HG03066 (cell line): ENCODE measurements around the gene MTTP.

ENCODE experiments used
- ATAC-seq: cut with Tn5 transposase; IDR thresholded peaks from one replicate; pipeline ENCODE4 v1.9.1; 2021; ENCODE audit warnings: low read depth; ENCODE audit not compliant: unreplicated experiment

MTTP gene

GRCh38 chr4:99664716-99665115 lies 90.1 kb downstream of the MTTP start:
- no peak for ATAC-seq

GRCh38 chr4:99665983-99666382 lies 91.4 kb downstream of the MTTP start:
- ATAC-seq = no peak

DNA sequence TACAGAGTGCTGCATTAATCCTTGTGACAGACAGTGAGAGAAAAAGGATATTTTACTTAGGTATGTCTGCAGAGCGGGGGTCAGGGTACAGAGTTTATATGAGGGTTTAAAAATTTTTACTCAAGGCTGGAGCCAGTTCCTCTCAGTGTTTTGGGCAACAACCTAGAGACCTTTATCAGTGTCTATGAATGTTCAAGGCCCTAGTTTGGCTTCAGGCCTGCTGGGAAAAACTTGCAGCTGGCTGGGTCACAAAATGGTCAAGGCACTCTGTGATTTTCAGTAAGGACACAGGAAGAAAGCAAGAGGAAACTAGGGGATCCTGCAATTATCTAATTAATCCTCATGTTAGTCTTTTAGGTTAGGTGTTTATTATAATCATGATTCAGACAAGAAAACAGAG lies 93.8 kb downstream of the MTTP start:
- ATAC-seq = no peak

DNA sequence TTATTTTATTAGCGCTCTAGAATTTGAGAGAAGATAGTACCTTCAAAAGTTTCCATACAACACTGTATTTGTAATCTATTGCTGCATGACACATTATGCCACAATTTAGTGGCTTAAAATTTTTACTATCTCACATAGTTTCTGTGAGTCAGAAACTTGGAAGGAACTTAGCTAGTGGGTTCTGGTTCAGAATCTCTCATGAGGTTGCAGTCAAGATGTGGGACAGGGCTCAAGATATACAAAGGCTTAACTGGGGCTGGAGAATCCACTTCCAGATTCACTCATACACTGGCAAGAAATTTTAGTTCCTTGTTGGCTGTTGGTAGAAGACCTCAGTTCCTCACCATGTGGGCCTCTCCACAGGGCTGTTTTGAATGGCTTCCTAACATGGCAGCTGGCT lies 94.5 kb downstream of the MTTP start:
- ATAC-seq = no peak

DNA sequence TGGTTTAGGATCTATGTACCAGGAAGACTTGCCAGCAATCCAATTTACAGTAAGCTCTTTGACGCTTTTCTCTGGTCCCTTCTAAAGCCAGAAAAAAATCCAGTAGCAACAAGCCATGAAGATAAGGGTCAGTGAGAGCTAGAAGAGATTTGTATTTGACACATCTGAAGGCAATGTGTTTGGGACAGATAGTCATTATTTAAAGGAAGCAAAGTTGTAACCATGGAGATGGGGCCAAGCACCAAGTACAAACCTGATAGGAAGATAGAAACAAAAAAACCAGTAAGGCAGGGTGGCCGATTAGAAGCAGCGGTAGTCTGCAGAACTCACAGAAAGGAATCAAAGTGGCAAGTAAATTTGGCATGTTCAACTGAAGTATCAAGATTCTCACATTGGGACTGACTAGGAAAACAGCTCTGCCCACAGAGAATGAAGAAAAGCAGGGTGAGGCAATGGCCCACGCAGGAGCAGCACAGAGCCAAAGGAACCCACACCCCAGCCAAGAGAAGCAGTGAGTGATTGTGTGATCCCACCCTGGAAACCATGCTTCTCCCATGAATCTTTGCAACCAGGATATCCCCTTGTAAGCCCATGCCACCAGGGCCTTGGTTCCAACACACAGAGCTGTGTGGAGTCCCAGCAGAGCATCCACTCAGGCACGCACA lies 95.9 kb downstream of the MTTP start:
- ATAC-seq = no peak
